ENCODE results near the gene C2orf92.
A peak's percentile ranks its signal among the peaks of the same experiment; 100 is the strongest.
"Not testable (repeated sequence)": the region's sequence is repeated elsewhere in the genome, so short reads cannot be mapped to it uniquely, and the experiment has no call there.

C2orf92 gene

DNA sequence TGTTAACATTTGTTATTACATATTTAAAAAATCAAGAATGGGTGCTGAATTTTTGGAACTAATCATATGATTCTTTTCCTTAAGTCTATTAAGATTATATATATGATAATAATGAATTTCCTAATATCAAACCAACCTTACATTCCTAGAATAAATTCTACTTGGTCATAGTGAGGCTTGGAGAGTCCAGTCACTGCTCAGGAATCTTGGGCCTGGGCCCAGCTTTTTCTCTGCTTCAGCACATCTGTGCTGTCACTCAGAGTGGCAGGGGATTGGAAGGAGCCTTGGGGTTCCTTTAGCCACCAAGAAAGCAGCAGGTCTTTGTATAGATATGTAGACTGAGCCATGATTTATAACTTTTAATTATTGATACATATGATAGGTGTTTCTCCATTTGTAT is 24.0 kb downstream of the C2orf92 start:
- DNase-seq (ENCODE audit: low read depth): no peak

DNA sequence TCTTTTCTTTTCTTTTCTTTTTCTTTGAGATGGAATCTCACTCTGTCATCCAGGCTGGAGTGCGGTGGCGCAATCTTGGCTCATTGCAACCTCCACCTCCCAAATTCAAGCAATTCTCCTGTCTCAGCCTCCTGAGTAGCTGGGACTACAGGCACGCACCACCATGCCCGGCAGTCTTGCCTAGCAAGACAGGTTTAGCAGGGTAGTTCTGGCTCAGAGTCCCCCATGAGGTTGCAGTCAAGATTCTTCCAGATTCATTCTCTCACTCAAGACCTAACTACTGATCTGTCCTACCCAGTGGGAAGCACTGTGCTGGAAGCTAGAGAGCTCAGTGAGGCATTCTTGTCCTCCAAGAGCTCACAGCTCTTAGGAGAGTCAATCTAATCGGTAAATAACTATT is 26.2 kb downstream of the C2orf92 start:
- DNase-seq (ENCODE audit: low read depth): no peak

DNA sequence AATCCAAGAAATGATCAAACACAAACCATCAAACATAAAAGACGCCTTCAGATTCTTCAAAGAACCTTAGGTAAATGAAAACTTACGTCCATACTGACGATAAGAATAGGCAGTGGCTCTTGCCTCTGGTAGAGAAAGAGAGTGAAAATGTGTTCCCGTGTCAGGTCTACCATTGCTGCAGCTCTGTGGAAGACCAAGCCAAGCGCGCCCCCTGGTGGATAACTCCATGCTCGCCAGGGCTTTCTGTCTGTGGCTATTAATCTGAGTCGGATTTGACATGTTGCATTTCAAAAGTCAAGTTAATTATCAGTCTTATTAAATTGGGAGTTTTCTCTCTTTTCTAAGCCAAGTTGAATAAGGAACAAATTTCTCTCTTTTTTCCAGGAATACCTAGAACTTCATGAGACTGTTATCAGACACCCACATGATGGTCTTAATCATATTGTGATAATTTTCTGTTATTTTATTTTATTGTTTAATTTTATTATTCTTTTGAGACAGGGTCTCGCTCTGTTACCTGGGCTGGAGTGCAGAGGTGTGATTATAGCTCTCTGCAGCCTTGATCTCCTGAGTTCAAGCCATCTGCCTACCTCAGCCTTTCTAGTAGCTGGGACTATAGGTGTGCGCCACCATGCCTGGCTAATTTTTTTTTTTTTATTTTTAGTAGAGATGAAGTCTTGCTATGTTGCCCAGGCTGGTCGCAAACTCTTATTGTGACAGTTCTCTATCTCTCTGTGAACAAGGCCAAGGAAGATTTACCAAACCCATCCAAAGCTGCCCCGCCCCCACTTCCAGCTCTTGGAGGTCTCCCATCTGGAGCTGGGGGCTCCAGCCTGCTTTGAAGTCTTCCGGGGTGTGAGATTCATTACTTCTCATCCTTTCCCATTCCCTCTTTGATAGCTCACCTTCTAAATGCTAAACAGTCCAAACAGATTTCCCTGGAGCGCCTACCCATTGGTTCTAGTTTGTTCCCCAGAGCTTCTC is 28.0 kb downstream of the C2orf92 start:
- peak; percentile 92 for DNase-seq (ENCODE audit: low read depth)

DNA sequence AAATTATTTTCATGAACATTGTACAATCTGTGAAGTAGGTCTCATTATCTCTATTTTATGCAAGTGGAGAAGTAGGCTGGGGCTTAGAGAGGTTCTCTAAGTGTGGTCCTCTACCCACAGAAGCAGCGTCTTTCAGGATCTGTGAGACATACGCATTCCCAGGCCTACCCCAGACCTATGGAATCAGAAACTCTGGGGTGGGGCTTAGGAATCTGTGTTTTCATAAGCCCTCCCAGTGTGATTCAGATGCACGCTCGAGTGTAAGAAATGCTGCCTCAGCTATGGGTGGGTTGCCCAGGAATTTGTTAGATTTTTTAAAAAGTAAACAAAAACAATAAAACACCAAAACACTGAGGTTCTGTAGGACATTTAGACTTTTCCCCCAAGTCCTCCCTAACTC is 29.0 kb downstream of the C2orf92 start:
- DNase-seq (ENCODE audit: low read depth): no peak

DNA sequence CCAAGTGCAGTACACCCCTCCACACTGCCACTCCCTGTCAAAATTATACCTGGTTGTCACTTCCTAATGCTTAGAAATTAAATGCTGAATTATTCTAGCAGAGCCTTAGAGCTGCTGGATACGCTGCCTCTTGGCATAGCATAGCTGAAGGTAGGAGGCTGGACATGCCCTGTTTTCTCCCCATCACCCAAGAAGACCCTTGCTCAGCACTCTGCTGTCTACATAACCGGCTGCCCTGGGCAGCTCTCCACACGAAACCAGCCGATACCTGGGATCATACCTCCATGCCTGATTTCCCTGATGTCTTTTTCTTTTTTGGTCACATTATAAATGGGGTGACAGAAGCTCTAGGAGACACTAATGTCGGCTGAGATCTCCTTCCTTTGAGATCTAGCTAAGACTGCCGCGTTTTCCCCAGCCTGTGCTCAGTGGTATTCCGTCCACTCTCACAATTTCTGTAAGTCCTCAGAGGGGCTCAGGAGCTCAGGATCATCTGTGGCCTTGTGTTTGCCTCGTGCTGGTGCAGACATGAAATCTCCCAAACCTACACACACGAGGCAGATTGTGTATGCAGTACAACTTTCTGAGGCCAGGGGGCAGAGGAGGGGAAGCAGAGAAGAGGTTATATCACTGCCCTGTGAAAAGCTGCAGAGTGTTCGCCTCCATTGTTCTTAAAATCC is 30.4 kb downstream of the C2orf92 start:
- peak; percentile 58 for DNase-seq (ENCODE audit: low read depth)

DNA sequence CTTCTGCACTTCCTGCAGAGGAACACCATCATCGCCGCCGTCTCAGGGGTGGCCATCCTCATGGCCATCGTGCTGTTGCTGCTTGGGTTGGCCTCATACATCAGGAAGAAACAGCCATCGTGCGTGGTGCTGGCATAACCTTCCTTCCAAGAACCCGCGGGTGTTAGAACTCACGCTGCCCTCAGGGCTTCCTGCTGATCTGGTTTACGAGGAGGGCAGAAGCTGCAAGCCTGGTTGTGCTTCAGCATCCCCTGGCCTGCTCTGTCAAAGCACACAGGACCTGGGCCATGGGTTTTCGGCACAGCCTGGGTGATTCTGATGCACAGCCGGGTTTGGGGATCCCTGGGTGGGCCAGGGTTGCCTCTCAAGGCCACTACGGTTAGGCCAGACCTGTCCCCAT is 31.7 kb downstream of the C2orf92 start:
- no peak for DNase-seq (ENCODE audit: low read depth)

DNA sequence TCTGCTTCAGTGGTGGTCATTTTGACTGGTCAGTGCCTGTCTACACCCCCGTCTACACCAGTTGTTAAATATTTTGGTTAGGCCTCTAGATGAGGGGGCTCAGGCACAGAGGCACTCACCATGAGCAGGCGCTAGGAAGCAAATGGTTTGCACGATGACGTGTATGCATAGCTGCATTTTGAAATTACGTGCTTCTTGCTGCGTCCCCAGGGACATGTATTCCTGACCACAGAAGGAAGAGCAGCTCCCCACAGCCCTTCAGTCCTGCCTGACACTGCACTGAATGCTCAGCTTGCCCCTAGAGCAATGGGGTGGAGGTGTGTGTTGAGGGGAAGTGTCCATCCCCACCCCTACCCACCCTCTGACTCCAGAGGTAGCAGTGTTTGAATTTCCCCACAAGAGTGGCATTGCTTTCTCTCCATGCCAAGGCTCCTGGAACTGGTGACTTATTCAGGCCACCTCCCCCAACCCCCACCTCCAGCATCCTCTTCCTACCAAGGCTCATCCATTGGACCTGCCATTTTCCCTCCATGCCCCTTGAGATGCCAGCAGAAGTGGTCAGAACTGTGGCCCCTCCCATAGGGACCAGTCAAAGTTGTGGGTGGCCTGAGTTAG is 32.4 kb downstream of the C2orf92 start:
- no peak for DNase-seq (ENCODE audit: low read depth)

DNA sequence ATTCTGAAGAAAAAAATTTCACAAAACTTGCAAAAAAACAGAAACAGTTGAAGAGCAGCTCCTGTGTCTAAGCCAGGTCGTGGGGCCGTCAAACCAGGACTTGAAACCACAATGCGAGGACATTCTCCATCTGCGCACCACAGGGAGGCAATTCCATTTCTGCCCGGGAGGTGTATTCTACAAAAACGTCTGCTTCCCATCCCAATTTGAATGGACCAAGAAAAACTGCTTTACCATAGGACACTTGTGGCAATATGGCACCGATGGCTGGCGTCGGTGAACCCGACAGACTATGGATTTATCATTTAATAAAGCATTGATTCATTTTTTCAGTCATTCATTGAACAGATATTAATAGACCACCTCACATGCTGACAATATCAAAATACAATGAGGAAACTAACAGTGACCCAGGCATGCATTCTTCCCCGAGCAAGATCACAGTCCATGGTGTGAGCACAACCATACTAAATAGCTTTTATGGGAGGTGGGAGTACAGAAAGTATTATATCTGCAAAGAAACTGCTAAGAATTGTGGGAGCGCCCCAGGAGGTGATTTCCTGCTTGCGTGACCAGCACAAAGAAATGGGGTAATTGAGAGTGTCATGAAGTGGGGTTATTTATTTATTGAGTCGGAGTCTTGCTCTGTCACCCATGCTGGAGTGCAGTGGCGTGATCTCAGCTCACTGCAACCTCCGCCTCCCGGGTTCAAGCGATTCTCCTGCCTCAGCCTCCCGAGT is 33.4 kb downstream of the C2orf92 start:
- DNase-seq (ENCODE audit: low read depth): no peak

DNA sequence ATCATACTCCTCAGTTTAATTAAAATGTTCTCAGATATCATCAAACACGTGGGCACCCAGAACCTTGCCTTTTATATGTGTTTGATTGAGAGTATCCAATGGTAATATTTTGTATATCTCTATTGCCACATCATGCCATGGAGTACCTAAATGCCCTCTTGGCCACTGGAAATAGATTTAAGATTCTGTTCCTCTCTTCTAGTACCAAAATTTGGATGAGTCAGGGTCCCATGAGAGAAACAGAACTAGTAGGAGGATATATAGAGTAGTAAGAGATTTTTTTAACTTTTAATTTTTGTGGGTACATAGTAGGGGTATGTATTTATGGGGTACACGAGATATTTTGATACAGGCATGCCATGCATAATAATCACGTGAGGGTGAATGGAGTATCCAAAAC is 34.2 kb downstream of the C2orf92 start:
- no peak for DNase-seq (ENCODE audit: low read depth)

DNA sequence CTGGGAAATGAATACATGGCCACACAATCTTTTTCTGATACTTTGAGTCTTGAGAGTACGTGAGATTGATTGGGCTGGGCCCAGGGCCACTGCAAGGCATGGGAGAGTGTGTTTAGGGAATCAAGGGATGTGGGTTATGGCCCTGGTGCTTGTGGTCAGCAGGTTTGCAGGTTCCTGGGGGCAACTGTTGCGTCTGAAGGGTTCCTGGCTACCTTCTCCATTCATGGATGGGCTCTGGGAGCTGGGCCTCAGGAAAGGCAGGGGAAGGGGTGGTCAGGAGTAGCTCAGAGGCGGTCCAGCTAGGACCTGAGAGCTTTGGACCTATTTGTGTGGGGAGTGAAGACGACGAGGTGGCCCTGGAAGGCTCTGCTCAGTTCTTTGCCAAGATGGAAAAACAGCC is 35.5 kb downstream of the C2orf92 start:
- no peak for DNase-seq (ENCODE audit: low read depth)

DNA sequence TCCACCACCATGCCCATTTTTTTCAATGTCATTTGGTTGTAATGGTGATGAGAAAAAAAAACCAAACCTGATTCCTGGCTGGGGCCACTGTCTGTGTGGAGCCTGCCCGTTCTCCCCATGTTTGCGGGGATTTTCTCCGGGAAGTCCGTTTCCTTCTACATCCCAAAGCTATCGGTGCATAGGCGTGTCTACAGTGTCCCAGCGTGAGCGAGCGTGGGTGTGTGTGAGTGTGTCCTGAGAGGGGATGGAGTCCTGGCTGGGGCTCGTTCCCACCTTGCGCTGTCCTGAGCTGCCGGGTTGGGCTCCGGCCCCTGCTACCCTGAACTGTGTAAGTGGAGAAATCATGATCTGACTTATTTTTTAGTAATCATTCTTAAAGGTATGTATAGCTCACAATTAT is 36.6 kb downstream of the C2orf92 start:
- no peak for DNase-seq (ENCODE audit: low read depth)

DNA sequence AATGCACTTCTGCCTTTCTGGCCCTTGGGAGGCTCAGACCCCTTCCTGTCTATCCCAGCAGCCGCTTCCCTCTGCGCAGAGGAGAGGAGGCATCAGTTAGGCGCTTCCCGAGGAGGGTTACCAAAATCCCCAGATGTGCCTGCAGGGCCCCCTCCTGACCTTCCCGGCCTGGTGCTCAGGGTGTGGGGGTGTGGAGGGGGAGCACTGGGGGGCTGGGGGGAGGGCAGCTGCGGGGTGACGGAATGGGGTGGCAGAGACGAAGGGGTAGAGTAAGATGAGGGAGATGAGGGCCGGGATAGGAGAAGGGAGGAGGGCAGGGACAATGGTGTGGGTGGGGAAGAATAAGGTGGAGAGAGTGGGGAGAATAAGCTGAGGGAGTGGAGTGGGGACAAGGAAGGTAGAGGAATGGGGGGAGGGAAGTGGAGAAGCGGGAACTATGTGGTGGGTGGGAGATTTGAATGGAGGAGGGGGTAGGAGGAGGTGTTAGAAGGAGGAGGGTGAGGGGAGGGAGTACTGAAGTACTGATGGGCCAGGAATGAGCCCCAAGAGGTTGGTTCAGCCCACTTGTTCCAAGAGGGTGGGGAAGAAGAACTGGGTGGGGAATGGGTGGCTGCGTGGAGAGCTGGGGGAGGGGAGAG is 37.3 kb downstream of the C2orf92 start:
- no peak for DNase-seq (ENCODE audit: low read depth)

DNA sequence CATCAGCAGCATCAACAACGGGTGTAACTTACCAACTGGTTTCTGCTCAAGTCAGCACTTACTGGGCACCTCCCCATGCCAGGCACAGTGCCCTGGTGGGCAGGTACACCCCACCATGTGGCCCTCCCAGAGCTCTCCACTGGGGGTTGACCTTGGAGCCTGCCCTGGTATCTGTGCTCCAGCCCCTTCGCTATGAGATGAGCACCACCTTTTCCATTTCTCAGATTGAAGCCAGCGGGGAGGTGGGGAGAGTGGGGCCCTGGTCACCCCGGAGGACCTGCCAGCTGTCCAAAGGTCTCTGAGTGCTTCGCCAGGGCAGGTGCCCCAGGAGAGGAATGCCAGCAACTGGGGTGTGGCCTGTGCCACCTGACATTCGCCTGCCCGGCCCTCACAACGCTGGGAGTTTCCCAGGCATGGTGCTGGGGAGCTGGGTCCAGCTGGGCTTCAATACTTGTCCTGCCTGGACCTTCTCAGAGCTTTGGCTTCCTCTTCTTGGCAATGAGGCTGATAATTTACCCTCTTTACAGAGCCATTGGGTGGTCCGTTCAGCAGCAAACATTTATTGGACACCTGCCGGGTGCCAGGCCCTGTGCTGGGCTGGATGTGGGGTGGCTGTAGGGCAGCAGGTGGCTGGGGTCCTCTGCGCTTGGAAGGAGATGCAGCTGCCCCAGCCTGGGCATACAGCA is 38.0 kb downstream of the C2orf92 start:
- DNase-seq (ENCODE audit: low read depth): no peak

DNA sequence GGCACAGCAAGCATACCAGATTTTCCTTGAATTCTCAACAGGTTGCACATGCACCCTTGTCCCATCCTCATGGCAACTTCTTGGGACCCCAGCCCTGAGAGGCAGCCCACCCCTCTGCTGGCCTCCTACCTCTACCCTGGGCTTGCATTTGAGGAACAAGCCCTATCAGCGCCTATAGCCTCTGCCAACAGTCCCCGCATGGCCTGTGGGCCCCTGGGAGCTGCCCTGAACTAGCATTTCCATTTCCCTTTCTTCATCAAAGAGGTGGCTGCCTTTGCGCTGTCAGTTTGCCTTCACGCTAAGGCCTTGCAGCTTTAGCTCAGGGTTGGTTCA is 38.5 kb downstream of the C2orf92 start:
- DNase-seq (ENCODE audit: low read depth): no peak

DNA sequence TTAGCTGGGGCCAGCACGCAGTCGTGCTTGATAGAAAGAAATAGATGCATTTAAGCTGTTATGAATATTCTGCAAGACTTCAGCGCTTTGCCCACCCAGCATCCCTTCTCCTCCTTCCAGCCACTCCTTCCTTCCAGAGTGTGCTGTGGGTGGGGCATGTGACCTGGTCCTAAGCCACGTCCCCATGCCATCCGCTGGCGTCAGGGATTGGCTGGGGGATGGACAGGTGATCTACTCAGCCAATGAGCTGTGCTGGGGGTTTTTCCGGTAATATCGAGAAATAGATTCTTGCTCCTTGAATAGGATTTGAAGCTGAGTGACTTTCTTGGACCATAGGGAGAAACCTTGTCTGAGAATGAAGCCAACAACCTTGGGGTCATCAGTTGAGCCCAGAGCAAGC is 39.1 kb downstream of the C2orf92 start:
- no peak for DNase-seq (ENCODE audit: low read depth)

DNA sequence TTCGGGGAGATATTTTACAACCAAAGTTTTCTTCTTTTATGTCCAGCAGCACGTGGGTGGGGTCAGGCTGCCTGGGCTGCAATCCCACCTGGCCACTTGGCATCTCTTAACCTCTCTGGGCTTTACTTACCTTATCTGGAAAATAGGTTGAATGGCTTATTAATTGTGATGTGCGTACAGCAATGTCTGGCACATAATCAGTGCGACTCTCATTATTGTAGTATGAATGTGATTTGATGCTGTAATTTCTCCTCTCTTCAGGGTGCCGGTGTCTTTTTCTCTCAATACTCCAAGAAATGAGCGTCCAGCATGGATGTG is 41.8 kb downstream of the C2orf92 start:
- DNase-seq (ENCODE audit: low read depth): no peak

DNA sequence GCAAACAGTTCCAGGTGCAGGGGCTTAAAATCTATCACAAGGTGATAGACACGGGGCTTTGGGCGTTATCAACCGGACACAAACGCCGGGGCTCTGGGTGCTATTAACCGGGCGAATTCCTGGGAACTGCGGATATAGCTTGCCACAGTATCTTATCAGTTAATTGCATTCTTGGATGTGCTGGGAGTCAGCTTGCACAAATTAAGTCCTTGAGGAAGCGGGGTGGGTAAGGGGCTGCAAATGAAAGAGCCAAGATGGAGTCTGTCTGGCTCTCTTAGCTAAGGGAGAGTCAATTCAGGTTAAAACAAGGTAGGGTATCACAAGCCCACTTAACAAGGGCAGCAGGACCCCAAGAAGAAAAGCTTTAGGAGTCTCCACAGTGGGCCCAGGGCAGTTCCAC is 42.7 kb downstream of the C2orf92 start:
- DNase-seq (ENCODE audit: low read depth): not testable (repeated sequence)

DNA sequence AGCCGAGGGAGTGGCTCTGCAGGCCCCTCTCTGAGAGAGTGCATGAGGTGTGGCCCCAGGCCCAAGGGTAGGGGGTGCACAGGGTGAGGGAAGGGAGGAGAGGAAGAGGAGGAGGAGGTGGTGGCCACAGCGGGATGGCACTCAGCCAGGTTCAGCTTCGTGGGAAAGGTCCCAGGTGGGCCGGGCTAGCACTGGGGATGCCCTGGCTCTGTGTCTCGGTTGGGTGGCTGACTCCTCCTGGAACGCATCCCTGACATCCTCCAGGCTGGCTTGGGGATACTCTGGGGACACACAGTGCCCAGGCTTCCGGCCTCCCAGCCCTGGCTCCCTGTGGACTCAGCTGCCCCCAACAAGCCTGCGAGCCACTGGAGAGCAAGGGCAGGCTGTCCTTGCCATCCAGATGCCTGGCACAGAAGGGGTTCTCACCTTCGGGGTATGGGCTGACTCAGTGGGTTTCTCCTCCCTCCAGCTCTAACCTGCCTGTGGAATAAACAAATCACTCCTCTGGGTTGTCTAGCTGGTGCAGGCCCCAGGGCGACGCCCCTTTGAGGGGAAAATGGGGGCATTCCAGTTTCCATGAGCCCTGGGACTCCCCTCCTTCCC is 43.3 kb downstream of the C2orf92 start:
- DNase-seq (ENCODE audit: low read depth): no peak

DNA sequence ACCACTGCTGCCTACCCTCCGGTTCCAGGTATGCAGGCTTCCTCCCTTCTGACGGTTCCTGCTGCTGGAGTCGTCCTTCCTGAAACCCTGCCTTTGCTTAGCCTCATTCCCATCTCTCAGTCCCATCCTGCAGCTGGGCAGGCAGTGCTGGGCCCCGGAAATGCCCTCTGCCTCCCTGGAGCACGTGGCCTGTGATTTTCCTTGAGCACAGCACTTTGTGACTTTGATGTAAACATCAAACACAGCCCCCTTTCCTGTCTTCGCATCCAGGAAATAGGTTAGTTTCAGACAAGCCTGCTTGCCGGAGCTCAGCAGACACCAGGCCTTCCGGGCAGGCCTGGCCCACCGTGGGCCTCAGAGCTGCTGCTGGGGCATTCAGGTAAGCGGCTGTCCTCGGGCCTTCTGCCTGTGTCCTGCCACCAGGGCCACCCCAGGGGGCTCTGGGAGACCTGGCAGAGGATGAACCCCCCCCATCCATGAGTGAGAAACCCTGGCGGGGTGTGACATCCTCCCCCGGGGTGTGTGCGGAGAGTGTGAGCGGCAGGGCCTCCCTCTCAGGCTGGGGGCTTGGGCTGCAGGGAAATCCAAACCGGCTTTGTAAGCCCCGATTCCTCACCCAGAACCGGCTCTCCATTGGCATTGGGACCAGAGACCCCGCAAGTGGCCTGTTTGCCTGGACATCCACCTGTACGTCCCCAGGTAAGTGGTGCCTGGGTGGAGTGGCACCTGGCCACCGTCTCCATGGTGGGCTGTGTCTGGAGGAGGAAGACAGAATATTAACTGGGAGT is 44.0 kb downstream of the C2orf92 start, which contains the start of gene ZAP70:
Gene ZAP70, plus strand, starts transcription at position 281 of the 788 bp plus-strand sequence. CDS start 10,461 bp downstream, outside the sequence.
- peak; percentile 51 for DNase-seq (ENCODE audit: low read depth)

All from activated gamma-delta T cell treated with anti-CD3 and anti-CD28 coated beads, Interleukin-2, amount 50 U/mL, for 16 hours (primary cell).